K562 (cell line): ENCODE measurements around the gene RALB. TPM values are rescaled to one million over a fixed set of nuclear protein-coding genes. Genes with fewer than 3 reads are reported as not detected.

Source experiments
- ATAC-seq: fragments of 200-7000 bp; cut with Tn5 transposase; 3 replicates; pipeline ENCODE4 v1.9.1; 2020; ENCODE audit warnings: moderate library complexity
- BruUV-seq: library from RNA; stranded (reverse); fragments of 400-500 nt; replicated peaks from 2 replicates; lab custom pipeline; 2021; lab: Mats Ljungman, UMichigan
- CTCF ChIA-PET: fragments of 300-600 bp; formaldehyde crosslinking; extraction: SDS; loops from one replicate; lab custom pipeline; 2021; ENCODE audit warnings: low intra/inter-chr PET ratio; lab: Yijun Ruan, JAX
- POLR2A ChIA-PET: fragments of 300-600, 350-650 bp; sonication (Branson Sonifier 250); formaldehyde crosslinking; extraction: SDS; loops from one replicate; lab custom pipeline; 2021; ENCODE audit warnings: antibody characterized with exemption, inconsistent platforms; lab: Yijun Ruan, JAX
- DNase-seq, 4 experiments: peaks; one replicate each; pipeline versions ENCODE4 v3.0.0 to v3.0.0-alpha.2; 2011 to 2018; ENCODE audit warnings: low spot score in 3 of 4, mixed read lengths in 3 of 4; ENCODE audit errors: extremely low read depth in 1 of 4
- FAIRE-seq: peaks from 2 replicates; lab custom pipeline; 2011; peaks lifted over from hg19 to GRCh38; lab: Jason Lieb, UNC
- H2AFZ ChIP-seq: 2 replicates; pipeline ENCODE4 v1.6.0; 2011; ENCODE audit warnings: low read depth, low read length, control low read depth, inconsistent platforms
- H3K27ac ChIP-seq: fragments of 200-600 bp; 3 replicates; pipeline ENCODE4 v1.8.0; 2011; ENCODE audit warnings: low read depth, mild to moderate bottlenecking, control low read depth, inconsistent platforms, low read length, moderate library complexity, mixed read lengths; ENCODE audit errors: extremely low read depth
- H3K27me3 ChIP-seq, 2 experiments: fragments of 300-600 bp in 1 of 2; 2 replicates in 1 of 2; 3 replicates in 1 of 2; pipeline versions ENCODE4 v1.6.0 to v1.8.0; 2011; ENCODE audit warnings: inconsistent platforms in 2 of 2, low read length in 2 of 2, mild to moderate bottlenecking in 1 of 2, mixed read lengths in 1 of 2, moderate library complexity in 1 of 2; ENCODE audit not compliant: control insufficient read depth in 2 of 2, insufficient read depth in 2 of 2
- H3K36me3 ChIP-seq: fragments of 300-600 bp; 3 replicates; pipeline ENCODE4 v1.8.0; 2011; ENCODE audit warnings: mild to moderate bottlenecking, low read length, inconsistent platforms; ENCODE audit not compliant: control insufficient read depth, insufficient read depth
- H3K4me1 ChIP-seq, 2 experiments: fragments of 200-600 bp in 1 of 2; replicated peaks in 1 of 2; 2 replicates in 1 of 2; 3 replicates in 1 of 2; pipeline versions ENCODE4 v1.5.1 to v1.8.0; 2011; ENCODE audit warnings: inconsistent platforms in 2 of 2, low read length in 2 of 2, mild to moderate bottlenecking in 1 of 2, mixed read lengths in 1 of 2, moderate library complexity in 1 of 2; ENCODE audit not compliant: control insufficient read depth in 2 of 2, insufficient read depth in 2 of 2
- H3K4me2 ChIP-seq: 2 replicates; pipeline ENCODE4 v1.6.1; 2011; ENCODE audit warnings: low read length, control low read depth, inconsistent platforms, mixed read lengths; ENCODE audit not compliant: insufficient read depth
- H3K4me3 ChIP-seq: fragments of 200-600 bp; sonication (generic), shearing (Covaris generic); 2 replicates; pipeline ENCODE4 v1.5.1; 2016; ENCODE audit warnings: control low read depth, inconsistent platforms
- H3K79me2 ChIP-seq: fragments of 200-600 bp; 3 replicates; pipeline ENCODE4 v1.8.0; 2011; ENCODE audit warnings: low read length, inconsistent platforms; ENCODE audit not compliant: control insufficient read depth, insufficient read depth
- H3K9ac ChIP-seq, 2 experiments: 2 replicates each; pipeline versions ENCODE4 v1.6.0 to v1.6.1; 2011; ENCODE audit warnings: low read depth in 2 of 2, low read length in 2 of 2, control low read depth in 1 of 2, inconsistent platforms in 1 of 2, mild to moderate bottlenecking in 1 of 2, mixed read lengths in 1 of 2; ENCODE audit not compliant: insufficient read depth in 1 of 2
- H3K9me1 ChIP-seq: one replicate; pipeline ENCODE4 v1.6.0; 2011; ENCODE audit warnings: inconsistent platforms, mild to moderate bottlenecking, low read length, moderate library complexity; ENCODE audit not compliant: control insufficient read depth, insufficient read depth
- H3K9me3 ChIP-seq: replicated peaks from 2 replicates; pipeline ENCODE4 v1.5.1; 2011; ENCODE audit warnings: low read depth, low read length, inconsistent platforms; ENCODE audit not compliant: control insufficient read depth, insufficient read depth
- H4K20me1 ChIP-seq: replicated peaks from 2 replicates; pipeline ENCODE4 v1.6.1; 2011; ENCODE audit warnings: low read length, inconsistent platforms, mixed read lengths; ENCODE audit not compliant: control insufficient read depth, insufficient read depth
- HDAC6 ChIP-seq: IDR thresholded peaks from 2 replicates; pipeline ENCODE4 v1.6.1; 2012; ENCODE audit warnings: low read depth, mild to moderate bottlenecking, control low read depth, inconsistent platforms, low read length, moderate library complexity
- HLTF ChIP-seq: fragments of 450-650 bp; IDR thresholded peaks from 2 replicates; pipeline ENCODE4 v1.6.1; 2016
- MAFF ChIP-seq: IDR thresholded peaks from 2 replicates; pipeline ENCODE4 v1.6.1; 2012; ENCODE audit warnings: low read length, improper control_type of control experiment
- MTF1 ChIP-seq: fragments of 250-450 bp; sonication (Bioruptor Pico); IDR thresholded peaks from 2 replicates; pipeline ENCODE4 v1.9.0; 2021; ENCODE audit warnings: moderate library complexity, mild to moderate bottlenecking, inconsistent platforms, borderline replicate concordance
- NR2C1 ChIP-seq, 2 experiments: fragments of 450-650 bp; IDR thresholded peaks; 2 replicates each; pipeline ENCODE4 v1.6.1; 2017; ENCODE audit warnings: mild to moderate bottlenecking in 2 of 2, antibody characterized with exemption in 1 of 2, inconsistent platforms in 1 of 2, missing compliant biosample characterization in 1 of 2, missing genetic modification characterization in 1 of 2
- PML ChIP-seq: IDR thresholded peaks from 2 replicates; pipeline ENCODE4 v1.6.1; 2012; ENCODE audit warnings: low read length, inconsistent platforms
- PYGO2 ChIP-seq: fragments of 450-650 bp; IDR thresholded peaks from 2 replicates; pipeline ENCODE4 v1.6.1; 2016; ENCODE audit warnings: mild to moderate bottlenecking, missing genetic modification characterization, moderate library complexity, missing compliant biosample characterization
- SNRNP70 ChIP-seq: fragments of 200-400 bp; formaldehyde crosslinking; optimal IDR thresholded peaks from 2 replicates; pipeline ENCODE3; 2017; ENCODE audit warnings: low read depth, low read length
- ZNF174 ChIP-seq: fragments of 250-450 bp; sonication (Bioruptor Pico); IDR thresholded peaks from 2 replicates; pipeline ENCODE4 v1.4.0; 2020; ENCODE audit warnings: mild to moderate bottlenecking
- ZNF282 ChIP-seq: sonication (generic); formaldehyde crosslinking; IDR thresholded peaks from 2 replicates; pipeline ENCODE4 v1.8.1; 2023; ENCODE audit warnings: missing genetic modification reagents
- WGBS: fragments of 100-300 bp; shearing (Covaris generic); methylation state at CpG from one replicate; pipeline ENCODE4 v1.1.6; 2016; ENCODE audit warnings: low coverage, mixed read lengths; ENCODE audit not compliant: insufficient coverage; ENCODE audit errors: missing lambda C conversion rate; 5-methylcytosine and 5-hydroxymethylcytosine counted together
- in situ Hi-C: fragments of 300-500 bp; cut with MboI; formaldehyde crosslinking; loops from 4 replicates; pipeline ENCODE4 v1.15.0; 2018; ENCODE audit warnings: inconsistent platforms, mixed read lengths
- intact Hi-C: fragments of 100-400 bp; cut with micrococcal nuclease; formaldehyde crosslinking; loops from 2 replicates; pipeline ENCODE4 v1.14.2; 2022
- polyA plus RNA-seq, 8 experiments: library from polyadenylated mRNA; depleted of rRNA in 4 of 8; stranded (reverse) in 5 of 8; unstranded in 3 of 8; fragments of >200 nt; fragmentation: Nextera tagmentation in 2 of 8; fragmentation: Illumina TruSeq in 1 of 8; extraction: Ambion mirVana in 2 of 8; extraction: Trizol in 1 of 8; gene quantifications; 2 replicates each; pipeline versions ENCODE4 v1.2.1 to v1.2.3, GENCODE V29; 2011 to 2014; ENCODE audit warnings: inconsistent platforms in 1 of 8, missing spikeins in 1 of 8
- total RNA-seq, 7 experiments: library from RNA; depleted of rRNA in 6 of 7; stranded (reverse); fragments of >200 nt in 6 of 7; fragmentation: Illumina TruSeq in 2 of 7; extraction: Trizol in 2 of 7; gene quantifications; 2 replicates each; pipeline versions ENCODE4 v1.2.1 to v1.2.3, GENCODE V29; 2011 to 2021; ENCODE audit warnings: low replicate concordance in 1 of 7

RALB gene
- total and polyA plus RNA-seq, 9 of the 15 experiments (the other 6 are each of a cell fraction or from before 2014, with no cell fraction given), result 14.8 to 65.6 (median 38.4) TPM

DNA sequence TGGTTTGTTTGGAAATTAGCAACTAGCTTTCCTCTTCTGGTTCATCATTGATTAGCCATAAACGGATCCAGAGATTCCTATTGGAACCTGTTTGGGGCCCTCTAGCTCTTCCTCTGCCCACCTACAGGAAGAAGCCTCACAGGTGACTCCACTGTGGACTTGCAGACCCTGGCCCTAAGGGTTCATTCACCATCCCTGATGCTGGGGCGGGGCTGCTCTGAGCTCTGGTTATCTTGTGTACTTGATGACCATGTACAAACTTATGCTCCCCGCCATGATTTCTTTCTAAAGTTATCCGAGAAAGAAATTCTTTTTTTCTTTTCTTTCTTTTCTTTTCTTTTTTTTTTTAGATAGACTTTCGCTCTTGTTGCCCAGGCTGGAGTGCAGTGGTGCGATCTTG is 59.4 kb downstream of the RALB start:
- Histone ChIP-seq H3K27me3 (peaks cover 26 to 52% of the 10 kb centered on the region in 2 experiments), H3K79me2 (no peaks in the 10 kb centered on the region), H3K9me1 (peaks cover 4% of the 10 kb centered on the region), H3K27ac (no peak overlapping the region), H2AFZ (no peak overlapping the region), H3K9ac (no peak overlapping the region), H3K4me3 (no peak overlapping the region), H3K4me1 (peaks cover 0 to 6% of the 10 kb centered on the region in 2 experiments; a peak in 2 of 5 replicates), H3K9me3 (no peaks in the 10 kb centered on the region), H3K4me2 (no peak overlapping the region), H4K20me1 (peaks cover 11% of the 10 kb centered on the region), H3K36me3 (no peaks in the 10 kb centered on the region)
- in situ Hi-C loops, result loop anchor here (10.0 kb wide), 1 partner anchor 197 kb away; no protein-coding TSS in a partner anchor
- CTCF ChIA-PET, result interaction anchor here (0.6 to 1.1 kb wide), 2 partner anchors 201 to 600 kb away, joined by 4 read pairs; no protein-coding TSS in a partner anchor
- POLR2A ChIA-PET, result interaction anchor here (0.5 to 1.5 kb wide), 4 partner anchors 12 to 221 kb away, joined by 3 to 8 read pairs (median 4); no protein-coding TSS in a partner anchor
- no peak for ATAC-seq
- intact Hi-C loops, result loop anchor here (2.0 to 10.0 kb wide), 5 partner anchors 59 to 363 kb away; partner anchors contain the start of genes EPB41L5 and RALB
- DNase-seq, result no peak
- WGBS, result 5% methylated on average over 6 of the region's 6 CpGs
- no peak for FAIRE-seq
- no TSS peak for BruUV-seq
- TF ChIP-seq ZNF282 (no peak), PYGO2 (tag) (no peak), NR2C1 (IDR thresholded peaks at IDR 0.05) (no peak), NR2C1 (tag; IDR thresholded peaks at IDR 0.05) (no peak), PML (no peak), MTF1 (CRISPR knock-in tag) (no peak), MAFF (no peak), HLTF (no peak), SNRNP70 (no peak), HDAC6 (no peak), ZNF174 (CRISPR knock-in tag) (no peak)
